ENCODE measurements around the gene HRH4. TPM values are rescaled to one million over a fixed set of nuclear protein-coding genes. Genes with fewer than 3 reads are reported as not detected.
A peak's percentile ranks its signal among the peaks of the same experiment; 100 is the strongest.

The HRH4 gene
- total and polyA plus RNA-seq, 2 experiments from 2014 or later: 0.15 TPM; not detected in 1

- no peak for DNase-seq (ENCODE audit: low read depth in 1 of 2, low spot score in 1 of 2)
- TF ChIP-seq CTCF (IDR thresholded peaks at IDR 0.05; ENCODE audit: low read depth, low read length): no peak
- no peaks in the 10 kb centered on the region for H3K36me3 ChIP-seq
Observed at GRCh38 chr18:24485681-24486080, 25.2 kb downstream of the HRH4 start.

DNA sequence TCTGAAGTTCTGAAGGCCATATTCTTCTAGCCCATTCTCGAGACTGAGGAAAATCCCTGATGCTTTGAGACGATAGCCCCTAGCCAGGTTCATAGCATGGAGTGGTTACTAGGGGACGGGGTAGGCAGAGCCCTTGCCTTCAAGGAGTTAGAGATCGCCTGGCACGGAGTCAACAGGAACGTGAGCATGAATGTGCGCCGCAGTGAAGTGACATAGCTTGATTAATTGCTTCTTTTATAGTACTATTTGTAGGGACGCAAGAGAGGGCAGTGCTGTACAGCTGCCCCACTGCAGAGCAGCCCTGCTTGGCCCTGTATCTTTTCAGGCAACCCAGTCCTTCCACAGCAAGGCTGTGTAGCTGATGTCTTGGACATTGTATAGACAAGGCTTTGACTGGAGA, 26.2 kb downstream of the HRH4 start:
- TF ChIP-seq CTCF (IDR thresholded peaks at IDR 0.05; ENCODE audit: low read depth, low read length): no peak
- Histone ChIP-seq H3K9me3 (ENCODE audit: low read depth) (no peaks in the 10 kb centered on the region), H3K27ac (no peak overlapping the region), H3K36me3 (no peaks in the 10 kb centered on the region), H3K27me3 (no peaks in the 10 kb centered on the region), H3K4me3 (no peak overlapping the region), H3K4me1 (ENCODE audit: low read depth) (peaks cover under 1% of the 10 kb centered on the region)
- no peak for DNase-seq (ENCODE audit: low read depth in 1 of 2, low spot score in 1 of 2)

More at GRCh38 chr18:24485681-24486080, 25.2 kb downstream of the HRH4 start:
- Histone ChIP-seq H3K27ac (no peak overlapping the region), H3K27me3 (no peaks in the 10 kb centered on the region), H3K4me3 (no peak overlapping the region), H3K9me3 (ENCODE audit: low read depth) (no peaks in the 10 kb centered on the region), H3K4me1 (ENCODE audit: low read depth) (no peaks in the 10 kb centered on the region)

DNA sequence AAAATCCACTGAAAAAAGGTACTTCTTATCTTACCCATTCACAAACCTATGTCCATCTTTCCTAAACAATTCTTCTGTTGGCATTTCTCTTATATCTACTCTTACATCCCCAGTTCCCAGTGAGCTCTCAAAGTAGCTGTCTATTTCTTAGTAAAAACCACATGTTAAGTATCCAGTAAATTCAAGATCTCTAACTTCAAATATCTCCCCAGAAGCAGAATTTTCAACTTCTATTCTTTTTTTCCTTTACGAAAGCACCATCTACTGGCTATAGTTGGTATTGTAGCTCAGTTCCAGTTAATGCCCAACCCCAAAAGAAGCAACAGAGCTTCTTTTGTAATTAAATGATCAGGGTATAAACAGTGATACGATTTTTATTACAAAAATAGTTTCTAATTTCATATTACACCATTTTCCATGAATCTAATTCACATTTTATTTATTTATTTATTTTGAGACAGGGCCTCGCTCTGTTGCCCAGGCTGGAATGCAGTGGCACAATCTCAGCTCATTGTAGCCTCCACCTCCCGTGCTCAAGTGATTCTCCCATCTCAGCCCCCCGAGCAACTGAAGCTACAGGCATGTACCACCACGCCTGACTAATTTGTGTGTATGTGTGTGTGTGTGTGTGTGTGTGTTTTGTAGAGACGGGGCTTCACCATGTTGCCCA, 28.5 kb downstream of the HRH4 start:
- DNase-seq (ENCODE audit: low read depth in 1 of 2, low spot score in 1 of 2): peak; percentile 51 to 57
- H3K4me3 ChIP-seq: no peak overlapping the region
- H3K4me1 ChIP-seq (ENCODE audit: low read depth): peaks cover 2% of the 10 kb centered on the region
- no peaks in the 10 kb centered on the region for H3K36me3 ChIP-seq
- no peaks in the 10 kb centered on the region for H3K27me3 ChIP-seq
- peak; percentile 73 for TF ChIP-seq CTCF (IDR thresholded peaks at IDR 0.05; ENCODE audit: low read depth, low read length)
- no peaks in the 10 kb centered on the region for H3K9me3 ChIP-seq (ENCODE audit: low read depth)
- H3K27ac ChIP-seq: no peak overlapping the region

GRCh38 chr18:24490539-24490938, 30.1 kb downstream of the HRH4 start:
- Histone ChIP-seq H3K4me1 (ENCODE audit: low read depth) (peaks cover 2% of the 10 kb centered on the region), H3K27me3 (no peaks in the 10 kb centered on the region), H3K4me3 (no peak overlapping the region), H3K36me3 (no peaks in the 10 kb centered on the region), H3K27ac (no peak overlapping the region), H3K9me3 (ENCODE audit: low read depth) (no peaks in the 10 kb centered on the region)
- no peak for TF ChIP-seq CTCF (IDR thresholded peaks at IDR 0.05; ENCODE audit: low read depth, low read length)
- peak in 1 of 2 donors; percentile 14 for DNase-seq (ENCODE audit: low read depth in 1 of 2, low spot score in 1 of 2)

DNA sequence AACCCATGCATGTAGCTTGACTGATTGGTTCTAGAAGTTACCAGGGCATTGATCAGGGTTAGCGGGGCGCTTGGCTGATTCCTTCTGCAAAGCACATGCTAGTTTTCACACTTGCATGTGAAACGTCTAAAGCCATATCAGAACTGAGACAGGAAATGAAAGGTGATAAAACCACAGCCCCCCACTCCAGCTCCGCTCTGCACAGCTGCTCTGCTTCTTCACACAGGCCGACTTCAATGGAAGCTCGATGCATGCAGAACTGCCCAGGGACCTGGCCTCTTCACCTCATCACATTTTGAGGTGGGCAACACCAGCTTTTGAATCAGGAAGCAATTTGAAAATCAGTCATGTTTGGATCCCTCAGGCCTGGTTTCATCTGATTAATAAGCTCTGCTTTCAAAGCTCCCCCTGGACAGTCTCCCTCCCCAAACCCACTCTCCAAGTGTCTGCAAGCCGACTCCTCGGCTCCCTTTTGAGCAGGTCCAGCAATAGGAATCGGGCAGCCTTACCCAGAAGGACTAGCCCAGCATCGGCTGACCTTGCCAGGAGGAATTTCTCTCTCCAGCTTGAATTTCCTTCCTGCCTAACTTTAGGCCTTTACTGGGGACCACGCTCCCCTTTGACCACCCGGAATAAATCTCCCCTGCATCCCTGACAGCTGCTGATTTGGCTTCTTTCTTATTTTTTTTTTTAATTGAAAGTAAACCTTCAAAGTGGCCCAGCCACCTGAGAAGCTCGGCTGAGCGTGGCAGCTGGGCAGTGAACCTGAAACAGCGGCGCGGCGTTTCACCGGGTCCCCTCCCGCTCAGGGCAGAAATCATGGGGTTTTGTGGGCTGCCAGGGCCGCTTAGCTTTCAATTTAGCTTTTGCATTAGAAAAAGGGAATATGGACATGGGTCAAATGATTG, 31.7 kb downstream of the HRH4 start:
- Histone ChIP-seq H3K36me3 (no peaks in the 10 kb centered on the region), H3K4me1 (ENCODE audit: low read depth) (peaks cover 2% of the 10 kb centered on the region), H3K9me3 (ENCODE audit: low read depth) (no peaks in the 10 kb centered on the region), H3K27ac (no peak overlapping the region), H3K27me3 (no peaks in the 10 kb centered on the region), H3K4me3 (no peak overlapping the region)
- DNase-seq (ENCODE audit: low read depth in 1 of 2, low spot score in 1 of 2): peak in 1 of 2 donors; percentile 20
- no peak for TF ChIP-seq CTCF (IDR thresholded peaks at IDR 0.05; ENCODE audit: low read depth, low read length)
